ENCODE results near the gene SDHAF1. TPM values are rescaled to one million over a fixed set of nuclear protein-coding genes. Genes with fewer than 3 reads are reported as not detected.

SDHAF1 gene
- total RNA-seq, 1 experiment from 2014 or later, result 16.0 TPM

- no peaks in the 10 kb centered on the region for H4K20me1 ChIP-seq (ENCODE audit: control insufficient read depth, insufficient read depth, insufficient read length)
- no CpG with 5 or more reads among the region's 8 CpGs for WGBS (ENCODE audit: extremely low coverage, insufficient read length, low lambda C conversion rate)
- H3K4ac ChIP-seq (ENCODE audit: low read depth, low read length), result no peak overlapping the region
- H4K91ac ChIP-seq (ENCODE audit: insufficient read length, low read depth, low read length), result no peak overlapping the region
- H4K8ac ChIP-seq (replicated peaks; ENCODE audit: insufficient read length, low read depth, low read length), result no peak overlapping the region
- H3K56ac ChIP-seq (ENCODE audit: insufficient read length, low read depth, low read length), result no peak overlapping the region
- H2BK20ac ChIP-seq (ENCODE audit: low read depth, low read length, poor library complexity, severe bottlenecking), result no peak overlapping the region
- Mint-ChIP-seq H3K9me3 (no peaks in the 10 kb centered on the region; a peak in 1 of 5 replicates), H3K4me1 (peaks cover 13 to 17% of the 10 kb centered on the region in 2 experiments), H3K4me3 (no peak overlapping the region; a peak in 1 of 5 replicates), H3K27ac (no peak overlapping the region), H3K27me3 (ENCODE audit: low read depth) (peaks cover 76% of the 10 kb centered on the region), H3K36me3 (ENCODE audit: insufficient read depth in 1 of 3, low read depth in 3 of 3) (no peaks in the 10 kb centered on the region; a peak in 1 of 7 replicates)
- H2BK5ac ChIP-seq (ENCODE audit: insufficient read length, low read length), result no peak overlapping the region
- H3K27ac ChIP-seq (ENCODE audit: insufficient read length, low read depth, low read length), result no peak overlapping the region
- no peaks in the 10 kb centered on the region for H3K4me1 ChIP-seq (ENCODE audit: insufficient read depth, low read length)
- H3K79me2 ChIP-seq (ENCODE audit: insufficient read depth, low read length), result no peaks in the 10 kb centered on the region
- no peaks in the 10 kb centered on the region for H3K9me3 ChIP-seq (ENCODE audit: control insufficient read depth, low read depth, low read length)
- H3K4me2 ChIP-seq (ENCODE audit: insufficient read depth, insufficient read length, low read length), result no peak overlapping the region
- no peak for DNase-seq
- no peak overlapping the region for H2BK120ac ChIP-seq (ENCODE audit: low read depth, low read length, poor library complexity, severe bottlenecking)
- H3K9ac ChIP-seq (ENCODE audit: extremely low read depth, insufficient read length, low read length), result no peak overlapping the region
- no peak overlapping the region for H3K23ac ChIP-seq (ENCODE audit: insufficient read length, low read depth, low read length)
- H3K27me3 ChIP-seq (ENCODE audit: insufficient read depth, low read length), result no peaks in the 10 kb centered on the region; the same call in 1 of the 2 replicates
- H2BK12ac ChIP-seq (ENCODE audit: insufficient read length, low read depth, low read length), result no peak overlapping the region
- no peak overlapping the region for H2AFZ ChIP-seq (ENCODE audit: low read length)
- no peak overlapping the region for H2BK15ac ChIP-seq (ENCODE audit: low read depth, low read length)
- TF ChIP-seq CTCF (conservative IDR thresholded peaks at IDR 0.05), result no peak
- H3K23me2 ChIP-seq (ENCODE audit: insufficient read length, low read depth, low read length, poor library complexity, severe bottlenecking), result no peaks in the 10 kb centered on the region
- H3K14ac ChIP-seq (ENCODE audit: insufficient read depth, low read length), result no peak overlapping the region
- H3K18ac ChIP-seq (ENCODE audit: insufficient read length, low read depth, low read length), result no peak overlapping the region
- H3K79me1 ChIP-seq (ENCODE audit: insufficient read depth, low read depth, low read length, poor library complexity, severe bottlenecking), result no peaks in the 10 kb centered on the region
- H4K5ac ChIP-seq (ENCODE audit: insufficient read length, low read depth, low read length), result no peak overlapping the region
- no peak overlapping the region for H2AK5ac ChIP-seq (ENCODE audit: insufficient read length, low read length)
- no peak overlapping the region for H3T11ph ChIP-seq (ENCODE audit: low read length)
Observed at GRCh38 chr19:35983177-35983576, 11.8 kb upstream of the SDHAF1 start.

Measured in H9 (cell line).